GM13977 (cell line): ENCODE measurements around the gene SIX2.

Source experiments
- DNase-seq: peaks from one replicate; pipeline ENCODE4 v3.0.0; 2012; ENCODE audit warnings: low spot score
- CTCF ChIP-seq: IDR thresholded peaks from 2 replicates; pipeline ENCODE4 v1.5.1; 2012; ENCODE audit warnings: mild to moderate bottlenecking, control low read depth; ENCODE audit not compliant: insufficient read depth; ENCODE audit errors: extremely low read depth, missing control alignments
- in situ Hi-C: fragments of 300-500 bp; cut with MboI; formaldehyde crosslinking; loops from one replicate; pipeline ENCODE4 v1.12.0; 2022; ENCODE audit warnings: low sequenced_read_pairs, low pct_unique_long_range_greater_than_20kb, mixed read lengths, inconsistent platforms; ENCODE audit not compliant: unreplicated experiment

The SIX2 gene

GRCh38 chr2:45013229-45014015 is 4.2 kb upstream of the SIX2 start:
- in situ Hi-C loops = no loop called here
- no peak for TF ChIP-seq CTCF
- peak; percentile 49 for DNase-seq

GRCh38 chr2:45012733-45013132 is 3.5 kb upstream of the SIX2 start:
- in situ Hi-C loops = no loop called here
- peak; percentile 40 for DNase-seq
- no peak for TF ChIP-seq CTCF

GRCh38 chr2:45011621-45012602 is 2.7 kb upstream of the SIX2 start:
- peak; percentile 33 for DNase-seq
- in situ Hi-C loops = no loop called here
- TF ChIP-seq CTCF = no peak

- no peak for TF ChIP-seq CTCF
- peak; percentile 32 for DNase-seq
- in situ Hi-C loops = no loop called here
Observed at GRCh38 chr2:45011121-45011520, 1.9 kb upstream of the SIX2 start.

- DNase-seq = peak; percentile 29
- in situ Hi-C loops = no loop called here
- TF ChIP-seq CTCF = no peak
Observed at GRCh38 chr2:45010702-45011012, 1.4 kb upstream of the SIX2 start.

GRCh38 chr2:45009928-45010701 is 863 bp upstream of the SIX2 start:
- in situ Hi-C loops = no loop called here
- no peak for TF ChIP-seq CTCF
- DNase-seq = peak; percentile 48
